PFSK-1 (cell line): ENCODE measurements around the gene WNT5B.

Experiments
- FOXP2 ChIP-seq: optimal IDR thresholded peaks from 2 replicates; pipeline ENCODE3; 2011; ENCODE audit warnings: borderline replicate concordance, control low read depth, inconsistent platforms; ENCODE audit not compliant: insufficient read depth; ENCODE audit errors: extremely low read length, extremely low read depth
- POLR2AphosphoS5 ChIP-seq: IDR thresholded peaks from 2 replicates; pipeline ENCODE4 v1.6.1; 2012; ENCODE audit warnings: low read depth, mild to moderate bottlenecking, control low read depth, low read length, moderate library complexity
- REST ChIP-seq, 2 experiments: IDR thresholded peaks; 2 replicates each; pipeline versions ENCODE4 v1.6.1 to v1.8.0; 2011 to 2012; ENCODE audit warnings: low read depth in 2 of 2, low read length in 2 of 2, control low read depth in 1 of 2, inconsistent platforms in 1 of 2, mild to moderate bottlenecking in 1 of 2, moderate library complexity in 1 of 2; ENCODE audit not compliant: insufficient read depth in 1 of 2
- SIN3A ChIP-seq: IDR thresholded peaks from 2 replicates; pipeline ENCODE4 v1.6.1; 2012; ENCODE audit warnings: mild to moderate bottlenecking, low read length, moderate library complexity, borderline replicate concordance; ENCODE audit not compliant: insufficient read depth
- TAF1 ChIP-seq: IDR thresholded peaks from 2 replicates; pipeline ENCODE4 v1.6.1; 2012; ENCODE audit warnings: low read length, control low read depth, borderline replicate concordance; ENCODE audit not compliant: insufficient read depth

WNT5B gene

GRCh38 chr12:1691123-1692007 is 62.3 kb downstream of the WNT5B start:
- TF ChIP-seq SIN3A: no peak
- no peak for TF ChIP-seq POLR2AphosphoS5

- TF ChIP-seq TAF1 (no peak), FOXP2 (no peak), REST (IDR thresholded peaks at IDR 0.05; ENCODE audit: insufficient read depth in 1 of 2, low read depth in 2 of 2, low read length in 2 of 2) (no peak), POLR2AphosphoS5 (no peak), SIN3A (no peak)
Observed at GRCh38 chr12:1692226-1692625, 63.2 kb downstream of the WNT5B start.

- TF ChIP-seq REST (IDR thresholded peaks at IDR 0.05; ENCODE audit: insufficient read depth in 1 of 2, low read depth in 2 of 2, low read length in 2 of 2): no peak
- no peak for TF ChIP-seq TAF1
- TF ChIP-seq POLR2AphosphoS5: no peak
- TF ChIP-seq FOXP2: no peak
- TF ChIP-seq SIN3A: no peak
Observed at GRCh38 chr12:1692895-1693610, 64.0 kb downstream of the WNT5B start.

- TF ChIP-seq TAF1: no peak
- TF ChIP-seq POLR2AphosphoS5: no peak
- TF ChIP-seq SIN3A: no peak
Observed at GRCh38 chr12:1695886-1696670, 67.0 kb downstream of the WNT5B start.

- no peak for TF ChIP-seq SIN3A
- no peak for TF ChIP-seq TAF1
- no peak for TF ChIP-seq FOXP2
- no peak for TF ChIP-seq REST (IDR thresholded peaks at IDR 0.05; ENCODE audit: insufficient read depth in 1 of 2, low read depth in 2 of 2, low read length in 2 of 2)
- TF ChIP-seq POLR2AphosphoS5: no peak
Observed at GRCh38 chr12:1696800-1697199, 67.8 kb downstream of the WNT5B start.
